Ovary (tissue), 3 donors: ENCODE measurements around the gene NKIRAS2.

Experiments used
- POLR2A ChIP-seq: fragments of 450-650 bp; IDR thresholded peaks from one replicate; pipeline ENCODE4 v1.6.1; 2017; ENCODE audit warnings: antibody characterized with exemption, mild to moderate bottlenecking, moderate library complexity
- TF ChIP-seq, protein P1 (sequence below), 3 donors: fragments of 450-650 bp in 2 of 3; fragments of 200-600 bp in 1 of 3; IDR thresholded peaks; one replicate each; pipeline versions ENCODE4 v1.5.1 to v1.8.0; 2016 to 2022; ENCODE audit warnings: antibody characterized with exemption in 3 of 3, mild to moderate bottlenecking in 1 of 3
- donor health status: DM: no; HTN: no; CAD: no.

DNA sequence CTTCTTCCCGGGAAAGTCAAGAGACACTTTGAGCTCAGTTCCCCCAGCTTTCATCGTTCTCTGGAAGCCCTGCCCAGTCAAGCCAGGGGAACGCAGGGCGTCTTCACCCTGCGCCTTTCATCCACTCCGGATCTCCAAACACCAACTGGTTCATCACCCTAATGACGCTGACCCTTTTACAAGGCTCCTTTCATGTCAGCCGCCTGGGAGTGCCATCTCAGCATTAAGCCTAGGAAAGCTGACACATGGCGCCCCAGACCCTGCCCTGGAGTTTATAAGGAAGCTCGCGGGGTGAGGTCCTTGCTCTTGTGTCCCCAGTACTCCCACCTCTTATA, 2.1 kb upstream of the NKIRAS2 start:
- TF ChIP-seq, protein P1, sequence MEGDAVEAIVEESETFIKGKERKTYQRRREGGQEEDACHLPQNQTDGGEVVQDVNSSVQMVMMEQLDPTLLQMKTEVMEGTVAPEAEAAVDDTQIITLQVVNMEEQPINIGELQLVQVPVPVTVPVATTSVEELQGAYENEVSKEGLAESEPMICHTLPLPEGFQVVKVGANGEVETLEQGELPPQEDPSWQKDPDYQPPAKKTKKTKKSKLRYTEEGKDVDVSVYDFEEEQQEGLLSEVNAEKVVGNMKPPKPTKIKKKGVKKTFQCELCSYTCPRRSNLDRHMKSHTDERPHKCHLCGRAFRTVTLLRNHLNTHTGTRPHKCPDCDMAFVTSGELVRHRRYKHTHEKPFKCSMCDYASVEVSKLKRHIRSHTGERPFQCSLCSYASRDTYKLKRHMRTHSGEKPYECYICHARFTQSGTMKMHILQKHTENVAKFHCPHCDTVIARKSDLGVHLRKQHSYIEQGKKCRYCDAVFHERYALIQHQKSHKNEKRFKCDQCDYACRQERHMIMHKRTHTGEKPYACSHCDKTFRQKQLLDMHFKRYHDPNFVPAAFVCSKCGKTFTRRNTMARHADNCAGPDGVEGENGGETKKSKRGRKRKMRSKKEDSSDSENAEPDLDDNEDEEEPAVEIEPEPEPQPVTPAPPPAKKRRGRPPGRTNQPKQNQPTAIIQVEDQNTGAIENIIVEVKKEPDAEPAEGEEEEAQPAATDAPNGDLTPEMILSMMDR (IDR thresholded peaks at IDR 0.05): no peak
- TF ChIP-seq POLR2A: no peak
